Measurements from ENCODE around the gene CCDC102B.
"Not testable (repeated sequence)": the region's sequence is repeated elsewhere in the genome, so short reads cannot be mapped to it uniquely, and the experiment has no call there.

Gene CCDC102B

GRCh38 chr18:68984342-68984741, 186.5 kb downstream of the CCDC102B start:
- DNase-seq, result no peak

DNA sequence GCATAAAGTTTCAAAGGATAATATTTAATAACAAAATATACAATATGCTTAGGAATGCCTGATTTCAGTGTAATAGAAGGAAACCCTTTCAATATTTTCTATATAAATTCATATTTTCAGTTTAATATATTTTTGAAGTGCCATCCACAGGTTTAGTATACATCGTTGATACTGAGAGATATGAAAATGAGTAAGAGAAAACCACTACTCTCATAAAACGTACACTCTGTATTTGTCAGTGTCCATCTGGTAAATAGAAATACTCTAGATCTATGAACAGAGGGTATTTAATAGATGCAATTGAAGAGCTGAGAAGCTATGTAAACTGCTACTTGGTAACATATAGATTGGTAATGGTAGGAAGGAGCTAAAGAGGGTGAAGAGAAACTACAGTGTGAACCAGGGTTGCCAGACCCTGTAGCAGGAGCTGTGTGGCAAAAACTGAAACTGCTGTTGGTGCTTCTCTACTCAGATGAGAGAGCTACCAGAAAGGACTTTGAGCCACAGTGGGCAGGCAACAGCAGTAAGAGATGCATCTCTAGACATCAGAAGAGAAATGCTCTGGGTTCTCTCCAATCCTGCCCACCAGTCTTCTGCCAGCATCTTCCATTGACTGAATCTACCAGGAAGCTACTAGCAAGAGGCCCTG, 187.4 kb downstream of the CCDC102B start:
- DNase-seq, result no peak

GRCh38 chr18:68991286-68991685, 193.4 kb downstream of the CCDC102B start:
- peak; percentile 40 for DNase-seq

GRCh38 chr18:68992719-68993482, 195.0 kb downstream of the CCDC102B start:
- DNase-seq, result no peak

DNA sequence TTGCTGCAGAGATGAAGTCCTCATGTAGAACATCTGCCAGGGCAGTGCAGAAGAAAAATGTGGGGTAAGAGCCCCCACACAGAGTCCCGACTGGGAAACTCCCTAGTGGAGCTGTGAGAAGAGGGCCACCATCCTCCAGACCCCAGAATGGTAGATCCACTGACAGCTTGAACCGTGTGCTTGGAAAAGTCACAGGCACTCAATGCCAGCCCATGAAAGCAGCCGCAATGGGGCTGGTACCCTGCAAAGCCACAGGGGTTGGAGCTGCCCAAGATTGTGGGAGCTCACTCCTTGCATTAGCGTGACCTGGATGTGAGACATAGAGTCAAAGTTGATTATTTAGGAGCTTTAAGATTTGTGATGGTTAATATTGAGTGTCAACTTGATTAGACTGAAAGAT, 197.8 kb downstream of the CCDC102B start:
- DNase-seq, result no peak

- DNase-seq, result no peak
Measured at GRCh38 chr18:68997845-68998244, 200.0 kb downstream of the CCDC102B start.

DNA sequence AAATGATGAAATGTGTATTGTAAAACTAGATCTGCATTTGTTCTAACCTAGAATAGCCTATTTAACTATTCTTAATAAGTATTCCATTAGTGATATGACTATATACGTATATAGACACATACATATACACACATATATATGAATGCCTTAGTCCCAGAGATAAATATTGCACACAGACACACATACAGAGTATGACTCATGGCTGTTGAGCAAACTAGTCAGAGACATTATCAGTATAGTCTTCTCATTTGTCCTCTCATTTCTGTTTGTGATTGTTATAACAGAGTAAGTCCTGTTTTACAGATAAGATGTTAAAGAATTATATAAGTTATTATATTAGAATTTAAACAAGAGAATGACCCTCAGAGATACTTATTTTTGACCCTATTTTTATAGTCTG, 202.5 kb downstream of the CCDC102B start:
- no peak for DNase-seq

DNA sequence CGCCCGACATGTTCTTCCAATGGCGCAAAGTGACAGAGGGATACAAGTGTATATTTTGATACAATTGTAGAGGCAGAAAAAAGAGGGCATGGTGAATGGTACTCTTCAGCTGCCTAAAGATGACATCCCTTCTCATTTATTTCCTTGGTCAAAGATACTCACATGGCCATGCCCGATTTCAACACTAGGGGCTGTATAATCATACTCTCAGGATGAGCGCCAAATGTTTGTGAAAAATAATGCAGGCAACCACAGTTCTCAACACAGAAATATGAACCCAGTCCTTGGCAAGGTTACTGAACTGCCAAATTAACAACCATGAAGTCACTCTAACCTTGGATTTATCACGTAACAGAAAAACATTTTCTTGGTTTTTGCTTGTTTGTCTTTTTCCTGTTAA, 204.4 kb downstream of the CCDC102B start:
- DNase-seq, result no peak

DNA sequence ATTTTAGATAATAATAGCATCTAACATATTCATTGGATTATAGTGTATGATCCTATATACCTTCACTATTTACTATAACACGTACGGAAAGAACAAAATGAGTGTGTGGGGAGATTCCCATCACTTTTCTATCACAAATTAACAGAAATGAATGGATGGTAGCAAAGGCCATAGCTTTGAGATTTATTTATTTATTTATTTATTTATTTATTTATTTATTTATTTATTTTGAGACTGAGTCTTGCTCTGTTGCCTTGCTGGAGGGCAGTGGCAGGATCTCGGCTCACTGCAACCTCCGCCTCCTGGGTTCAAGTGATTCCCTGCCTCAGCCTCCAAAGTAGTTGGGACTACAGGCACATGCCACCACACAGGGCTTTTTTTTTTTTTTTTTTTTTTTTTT, 208.3 kb downstream of the CCDC102B start:
- not testable (repeated sequence) for DNase-seq

DNA sequence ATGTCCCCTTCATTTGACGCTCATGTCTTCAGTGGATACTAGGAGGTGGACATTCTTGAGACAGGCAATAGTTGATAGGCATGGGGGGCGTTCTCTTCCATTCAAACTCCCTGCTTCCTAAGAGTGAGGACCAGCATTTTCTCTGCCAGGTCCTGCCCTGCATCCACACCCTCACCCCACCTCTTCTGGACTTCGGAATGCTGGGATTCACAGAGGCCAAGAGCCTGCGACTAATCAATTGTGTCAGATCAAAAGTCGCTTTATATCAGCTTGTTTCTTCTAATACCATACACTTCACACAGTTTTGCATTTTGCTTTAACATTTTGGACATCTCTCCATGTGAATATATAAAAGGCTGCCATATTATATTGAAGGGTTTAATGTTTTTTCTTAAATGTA, 210.7 kb downstream of the CCDC102B start:
- DNase-seq, result no peak

DNA sequence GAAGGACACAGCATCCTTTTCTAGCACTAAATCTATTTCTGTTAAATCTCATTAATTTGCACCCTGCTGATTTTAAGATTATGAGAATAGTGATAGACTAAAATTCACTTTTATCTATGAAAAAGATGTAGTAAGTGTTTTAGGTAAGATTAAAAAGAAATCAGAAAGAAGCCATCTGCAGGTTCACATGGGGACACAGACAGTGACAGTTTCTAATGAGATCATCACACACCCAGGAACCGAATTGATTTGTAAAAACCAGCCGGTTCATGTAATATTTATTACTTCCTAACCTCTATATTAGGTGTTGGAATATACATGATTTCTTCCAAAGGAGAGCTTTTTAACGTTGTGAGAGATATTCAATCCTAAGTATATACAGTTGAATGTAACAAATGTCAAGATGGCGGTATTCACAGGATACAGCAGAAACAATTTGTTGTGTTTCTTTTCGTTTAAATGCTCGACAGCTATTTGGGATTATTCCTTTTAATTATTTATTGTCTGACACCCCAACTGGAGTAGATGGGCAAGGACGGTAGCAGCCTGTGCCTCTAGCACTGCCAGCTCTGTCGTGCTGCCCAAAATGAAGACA, 223.4 kb downstream of the CCDC102B start:
- DNase-seq, result no peak

- no peak for DNase-seq
Measured at GRCh38 chr18:69022426-69022825, 224.5 kb downstream of the CCDC102B start.

DNA sequence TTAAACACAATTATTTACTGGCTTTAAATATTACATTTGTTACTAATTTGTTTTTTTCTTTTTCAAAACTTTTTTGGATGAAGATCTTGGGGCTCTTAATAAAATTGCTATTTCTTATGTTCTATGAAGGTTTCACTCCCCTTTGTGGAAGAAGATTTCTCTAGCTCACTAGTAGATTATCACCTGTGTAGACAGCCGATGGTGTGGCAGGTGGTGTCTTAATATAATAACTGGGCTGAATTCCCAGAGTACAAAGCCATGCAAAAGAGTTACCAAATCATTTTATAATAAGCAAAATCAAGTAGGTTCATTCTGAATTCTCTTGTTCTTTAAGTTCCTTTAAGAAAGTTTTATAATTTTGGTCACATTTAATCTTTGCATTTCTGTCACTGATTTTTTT, 233.7 kb downstream of the CCDC102B start:
- no peak for DNase-seq

- DNase-seq, result no peak
Measured at GRCh38 chr18:69032009-69032408, 234.1 kb downstream of the CCDC102B start.

DNA sequence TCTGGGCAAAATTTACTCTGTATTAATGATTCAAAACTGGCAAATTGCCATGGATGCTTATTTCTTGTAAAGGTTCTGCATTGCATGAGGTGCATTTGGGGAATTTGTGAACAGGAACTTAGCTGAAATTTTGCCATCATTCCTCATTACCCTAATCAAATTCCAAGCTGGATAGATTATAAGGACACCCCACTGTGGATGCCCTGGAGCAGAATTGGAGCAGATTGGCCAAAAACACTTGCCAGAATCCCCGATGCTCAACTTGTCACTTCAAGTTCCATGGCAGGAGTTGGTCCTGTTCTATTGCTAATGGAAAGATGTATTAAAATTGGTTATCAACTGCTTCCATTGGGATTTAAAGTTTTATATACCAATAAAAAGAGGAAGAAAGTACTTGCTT, 237.9 kb downstream of the CCDC102B start:
- DNase-seq, result no peak

- no peak for DNase-seq
Measured at GRCh38 chr18:69044215-69044614, 246.3 kb downstream of the CCDC102B start.

GRCh38 chr18:69064063-69064462, 266.2 kb downstream of the CCDC102B start:
- no peak for DNase-seq

DNA sequence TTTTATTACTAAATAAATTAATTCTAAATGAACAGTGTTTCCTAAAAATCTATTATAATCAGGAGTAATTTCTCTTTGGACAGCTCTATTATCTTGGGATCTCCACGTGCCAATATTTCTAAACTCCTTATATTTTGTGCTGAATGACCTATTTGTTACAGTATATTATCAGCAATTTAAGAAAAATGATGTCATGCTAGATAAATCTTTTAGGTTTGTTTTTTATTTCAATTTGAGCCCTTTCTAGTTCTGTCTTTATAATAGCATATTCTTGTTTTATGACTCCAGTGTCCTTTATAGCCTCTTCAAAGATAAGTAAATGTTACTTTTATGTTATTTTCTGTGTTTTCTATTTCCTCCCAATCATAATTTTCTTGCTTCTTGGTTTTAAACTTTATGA, 269.2 kb downstream of the CCDC102B start:
- DNase-seq, result no peak

DNA sequence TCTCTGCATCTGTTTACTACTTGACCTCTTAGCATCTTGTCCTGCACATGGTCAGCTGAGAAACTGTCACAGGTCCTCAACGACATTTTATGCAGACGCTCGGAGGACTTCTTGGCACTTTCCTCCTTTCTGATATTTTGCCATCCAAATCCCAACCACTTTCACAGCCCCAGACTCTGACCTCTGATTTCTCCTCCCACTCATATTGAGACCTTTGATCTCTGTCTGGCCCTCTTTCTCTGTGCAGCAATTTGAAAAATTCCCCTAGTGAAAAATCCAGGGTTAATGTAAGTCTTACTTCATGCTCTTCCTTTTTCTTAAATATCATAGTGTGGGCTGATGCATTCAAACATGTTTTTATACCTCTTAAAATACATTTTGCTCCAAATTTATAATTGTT, 273.8 kb downstream of the CCDC102B start:
- DNase-seq, result no peak

- no peak for DNase-seq
Measured at GRCh38 chr18:69081846-69082245, 284.0 kb downstream of the CCDC102B start.

GRCh38 chr18:69082499-69082898, 284.6 kb downstream of the CCDC102B start:
- DNase-seq, result no peak

- no peak for DNase-seq
Measured at GRCh38 chr18:69085951-69086350, 288.1 kb downstream of the CCDC102B start.

GRCh38 chr18:69088973-69089372, 291.1 kb downstream of the CCDC102B start:
- DNase-seq, result no peak

- no peak for DNase-seq
Measured at GRCh38 chr18:69097349-69097748, 299.5 kb downstream of the CCDC102B start.
